NCI-H128 (cell line): Measurements from ENCODE around the gene ALDH9A1.
"Not testable (repeated sequence)": the region's sequence is repeated elsewhere in the genome, so short reads cannot be mapped to it uniquely, and the experiment has no call there.

Source experiments
- DNase-seq: peaks from one replicate; lab custom pipeline; 2025; ENCODE audit not compliant: unreplicated experiment; lab: John Stamatoyannopoulos, UW

The ALDH9A1 gene

DNA sequence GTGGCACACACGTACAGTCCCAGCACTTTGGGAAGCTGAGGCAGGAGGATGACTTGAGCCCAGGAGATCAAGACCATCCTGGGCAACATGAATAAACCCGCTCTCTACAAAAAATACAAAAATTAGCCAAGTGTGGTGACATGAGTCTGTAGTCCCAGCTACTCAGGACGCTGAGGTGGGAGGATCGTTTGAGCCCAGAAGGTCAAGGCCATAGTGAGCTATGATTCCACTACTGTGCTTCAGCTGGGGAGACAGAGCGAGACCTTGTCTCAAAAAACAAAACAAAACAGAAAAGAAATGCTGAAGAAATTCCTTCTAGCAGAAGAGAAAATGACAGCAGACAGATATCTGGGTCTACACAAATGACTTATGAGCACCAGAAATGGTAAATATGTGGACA, 10.3 kb downstream of the ALDH9A1 start:
- no peak for DNase-seq

DNA sequence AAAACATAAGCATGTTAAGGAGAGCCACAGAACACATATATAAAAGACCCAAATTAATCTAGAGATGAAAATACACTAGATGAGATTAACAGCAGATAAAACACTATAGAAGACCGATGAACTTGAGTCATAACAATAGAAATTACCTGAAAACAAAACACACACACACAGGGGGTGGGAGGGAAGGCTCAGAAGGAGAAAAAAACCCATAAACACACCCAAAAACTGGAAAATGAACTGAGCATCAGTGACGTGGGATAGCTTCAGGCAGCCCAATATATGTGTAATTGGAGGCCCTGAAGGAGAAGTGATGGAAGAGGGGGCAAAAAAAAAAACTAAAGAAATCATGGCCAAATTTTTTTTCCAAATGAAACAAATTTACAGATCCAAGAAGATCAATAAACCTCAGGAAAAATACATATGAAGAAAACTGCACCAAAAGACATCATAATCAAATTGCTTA, 11.4 kb downstream of the ALDH9A1 start:
- no peak for DNase-seq

DNA sequence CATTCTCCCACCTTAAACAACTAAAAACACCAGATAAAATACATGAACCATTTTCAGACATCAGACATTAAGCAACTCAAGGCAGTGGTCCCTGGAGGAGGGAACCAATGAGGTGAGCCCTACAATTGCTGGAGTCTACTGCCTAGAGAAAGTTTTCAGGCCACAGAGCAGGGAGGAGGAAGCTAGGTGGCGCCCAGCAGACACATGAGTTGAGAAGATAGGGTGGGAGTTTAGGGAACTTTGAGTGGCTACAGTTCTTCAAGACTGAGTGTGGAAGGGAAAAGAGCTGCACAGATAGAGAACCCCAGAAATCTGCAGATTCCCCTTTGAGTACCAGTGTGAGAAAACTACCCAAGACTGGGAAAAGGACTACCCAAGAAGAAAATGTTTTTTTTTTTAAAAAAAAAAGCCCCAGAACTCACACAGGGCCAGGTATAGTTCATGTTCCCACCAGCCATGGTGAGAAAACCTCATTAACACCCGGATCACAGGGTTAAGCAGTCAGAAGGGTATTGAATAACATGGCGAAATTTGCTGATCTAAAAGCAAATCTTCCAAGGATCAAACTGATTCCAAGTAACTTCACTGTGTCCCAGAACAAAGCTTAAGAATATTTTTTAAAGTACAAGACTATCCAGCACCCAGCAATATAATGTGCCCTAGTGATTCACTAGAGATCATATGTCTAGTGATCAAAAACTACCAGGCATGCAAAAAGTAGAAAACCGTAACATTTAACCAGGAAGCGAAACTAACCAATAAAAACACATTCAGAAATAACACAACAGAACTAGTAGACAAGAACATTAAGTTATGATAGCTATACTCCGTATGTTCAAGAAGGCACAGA, 12.0 kb downstream of the ALDH9A1 start:
- no peak for DNase-seq

DNA sequence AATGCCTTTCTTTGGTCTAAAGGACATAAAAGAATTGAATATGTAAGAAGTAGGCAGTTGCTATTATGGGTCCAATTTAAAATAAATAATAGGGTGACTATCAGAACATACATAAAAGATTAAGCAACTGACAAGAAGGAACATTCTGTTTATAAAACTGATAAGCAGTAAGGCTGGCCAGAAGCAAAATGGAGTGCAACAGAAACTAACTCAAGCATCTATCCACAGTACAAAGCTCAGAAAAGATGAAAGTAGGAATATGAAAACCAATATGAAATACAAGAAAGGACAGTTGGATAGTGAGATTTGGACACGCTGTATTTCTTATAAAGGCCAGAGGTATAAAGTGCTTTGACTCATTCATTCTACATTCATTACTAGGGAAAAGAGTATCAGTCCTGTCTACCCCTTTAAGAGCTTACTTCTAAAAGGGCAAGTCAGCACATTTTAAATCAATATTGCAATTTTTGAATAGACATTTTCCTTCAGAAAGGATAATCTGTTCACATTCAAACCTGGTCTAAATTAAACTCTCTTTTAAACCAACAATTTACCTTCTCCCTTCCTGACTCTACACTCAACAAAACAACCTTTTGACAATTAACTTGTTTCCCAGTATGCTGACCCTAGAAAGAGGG, 14.4 kb downstream of the ALDH9A1 start:
- no peak for DNase-seq

DNA sequence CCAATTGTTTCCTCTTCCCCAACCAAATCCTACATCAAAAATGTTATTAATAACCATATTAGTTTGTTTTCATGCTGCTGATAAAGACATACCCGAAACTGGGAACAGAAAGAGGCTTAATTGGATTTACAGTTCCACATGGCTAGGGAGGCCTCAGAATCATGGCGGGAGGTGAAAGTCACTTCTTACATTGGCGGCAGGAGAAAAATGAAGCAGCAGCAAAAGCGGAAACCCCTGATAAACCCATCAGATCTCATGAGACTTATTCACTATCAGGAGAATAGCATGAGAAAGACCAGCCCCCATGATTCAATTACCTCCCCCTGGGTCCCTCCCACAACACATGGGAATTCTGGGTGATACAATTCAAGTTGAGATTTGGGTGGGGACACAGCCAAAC, 17.6 kb downstream of the ALDH9A1 start:
- DNase-seq, result not testable (repeated sequence)

DNA sequence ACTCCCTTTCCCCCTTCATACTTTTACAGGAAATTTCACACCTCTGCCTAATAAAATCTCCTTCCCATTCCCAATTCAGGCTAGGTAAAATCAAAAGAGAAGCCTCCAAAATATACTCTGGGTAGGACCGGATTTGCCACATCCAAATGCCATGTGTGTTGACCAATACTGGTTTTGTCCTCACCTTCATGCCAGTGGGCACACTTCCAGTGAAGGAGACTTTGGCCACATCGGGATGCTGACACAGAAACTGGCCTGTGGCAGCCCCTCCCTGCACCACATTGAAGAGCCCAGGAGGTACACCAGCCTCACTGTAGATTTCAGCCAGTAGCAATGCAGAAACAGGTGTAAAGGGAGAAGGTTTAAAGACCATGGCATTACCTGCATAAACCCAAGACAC, 18.1 kb downstream of the ALDH9A1 start:
- DNase-seq, result no peak

DNA sequence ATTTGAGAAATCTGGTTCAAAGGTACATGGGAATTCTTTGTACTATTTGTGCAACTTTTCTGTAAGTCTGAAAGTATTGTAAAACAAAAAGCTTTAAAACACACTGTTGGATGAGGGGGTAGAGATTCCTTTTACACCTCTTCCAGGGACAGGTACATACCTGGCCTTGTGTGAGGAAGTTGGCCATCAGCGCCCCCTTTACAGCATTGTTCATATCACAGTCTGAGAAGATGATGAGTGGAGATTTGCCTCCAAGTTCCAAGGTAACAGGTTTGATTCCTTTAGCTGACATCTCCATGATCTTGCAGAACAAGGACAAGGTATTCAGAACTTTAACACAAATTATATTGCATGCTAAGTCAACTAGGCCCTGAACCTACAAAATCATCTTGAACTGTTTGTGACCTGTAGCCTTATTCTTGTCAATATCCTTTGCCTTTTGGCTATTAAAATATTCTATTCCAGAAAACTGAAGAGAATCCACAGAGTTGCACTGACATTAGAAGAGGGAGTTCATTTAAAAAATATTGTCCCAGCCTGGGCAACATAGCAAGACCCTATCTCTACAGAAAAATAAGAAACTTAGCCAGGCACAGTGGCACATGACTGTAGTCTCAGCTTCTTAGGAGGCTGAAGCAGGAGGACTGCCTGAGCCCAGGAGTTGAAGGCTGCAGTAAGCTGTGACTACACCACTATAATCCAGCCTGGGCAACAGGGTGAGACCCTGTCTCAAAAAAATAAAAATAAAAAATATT, 18.9 kb downstream of the ALDH9A1 start:
- no peak for DNase-seq

DNA sequence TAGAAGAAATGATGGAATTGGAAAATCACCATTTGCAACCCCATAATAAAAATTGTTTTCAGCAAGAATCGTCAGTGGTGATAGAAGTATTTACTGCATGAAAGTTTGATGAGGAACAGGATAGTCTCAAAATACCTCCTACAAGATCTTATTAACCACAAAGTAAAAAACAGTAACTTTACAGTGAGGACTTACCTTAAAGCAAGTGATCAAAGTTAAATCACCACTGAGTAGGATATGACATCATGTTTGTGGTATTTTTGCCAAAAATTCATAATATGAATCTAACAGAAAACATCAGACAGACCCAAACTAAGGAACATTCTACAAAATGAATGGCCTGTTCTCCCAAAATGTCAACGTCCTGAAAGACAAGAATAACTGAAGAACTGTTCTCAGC, 19.9 kb downstream of the ALDH9A1 start:
- DNase-seq, result no peak

DNA sequence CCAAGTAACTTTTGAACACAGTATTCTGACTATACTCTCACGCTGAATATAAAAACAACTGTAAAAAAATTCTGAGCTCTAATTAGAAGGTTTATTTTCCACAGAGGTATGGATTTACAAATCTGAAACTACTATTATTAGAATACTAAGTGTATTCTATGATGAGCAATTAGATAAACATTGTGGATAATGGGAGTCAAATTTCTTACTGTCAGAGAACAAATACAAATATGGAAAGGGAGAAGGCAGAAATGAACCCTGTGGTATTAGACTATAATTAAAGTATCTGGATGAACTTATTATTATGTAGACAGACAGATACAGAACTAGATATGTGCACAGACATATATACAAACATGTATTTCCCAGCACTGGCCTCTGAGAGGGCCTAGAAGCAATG, 22.6 kb downstream of the ALDH9A1 start:
- no peak for DNase-seq

DNA sequence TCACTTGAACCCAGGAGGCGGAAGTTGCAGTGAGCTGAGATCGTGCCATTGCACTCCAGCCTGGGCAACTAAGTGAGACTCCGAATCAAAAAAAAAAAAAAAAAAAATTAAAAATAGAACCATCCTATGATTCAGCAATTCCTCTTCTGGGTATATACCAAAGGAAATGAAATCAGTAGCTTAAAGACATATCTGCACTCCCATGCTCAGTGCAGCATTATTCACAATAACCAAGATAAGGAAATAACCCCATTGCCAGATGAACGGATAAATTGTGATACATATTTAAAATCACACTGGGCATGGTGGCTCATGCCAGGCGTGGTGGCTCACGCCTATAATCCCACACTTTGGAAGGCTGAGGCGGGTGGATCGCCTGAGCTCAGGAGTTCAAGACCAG, 23.8 kb downstream of the ALDH9A1 start:
- no peak for DNase-seq

DNA sequence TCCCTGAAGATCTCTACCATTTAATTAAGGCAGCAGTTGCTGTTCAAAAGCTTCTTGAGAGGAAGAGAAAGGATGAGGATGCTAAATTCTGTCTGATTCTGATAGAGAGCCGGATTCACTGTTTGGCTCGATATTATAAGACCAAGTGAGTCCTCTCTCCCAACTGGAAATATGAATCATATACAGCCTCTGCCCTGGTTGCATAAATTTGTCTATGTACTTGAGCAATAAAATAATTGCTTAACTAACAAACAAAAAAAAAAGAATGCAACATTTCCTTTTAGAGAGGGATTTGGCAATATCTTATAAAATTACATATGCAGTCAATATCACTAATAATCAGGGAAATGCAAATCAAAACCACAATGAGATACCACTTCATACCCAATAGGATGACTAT, 26.8 kb downstream of the ALDH9A1 start:
- DNase-seq, result no peak

DNA sequence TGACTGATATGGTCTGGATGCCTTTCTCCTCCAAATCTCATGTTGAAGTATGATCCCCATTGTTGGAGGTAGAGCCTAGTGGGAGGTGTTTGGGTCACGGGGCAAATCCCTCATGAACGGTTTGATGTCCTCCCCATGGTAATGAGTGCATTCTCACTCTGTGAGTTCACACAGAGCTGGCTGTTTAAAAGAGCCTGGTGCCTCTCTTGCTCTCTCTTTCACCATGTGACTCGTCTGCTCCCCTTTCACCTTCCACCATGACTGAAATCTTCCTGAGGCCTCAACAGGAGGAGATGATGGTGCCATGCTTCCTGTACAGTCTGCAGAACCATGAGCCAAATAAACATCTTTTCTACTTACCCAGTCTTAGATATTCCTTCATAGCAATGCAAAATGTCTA, 30.2 kb downstream of the ALDH9A1 start:
- no peak for DNase-seq

DNA sequence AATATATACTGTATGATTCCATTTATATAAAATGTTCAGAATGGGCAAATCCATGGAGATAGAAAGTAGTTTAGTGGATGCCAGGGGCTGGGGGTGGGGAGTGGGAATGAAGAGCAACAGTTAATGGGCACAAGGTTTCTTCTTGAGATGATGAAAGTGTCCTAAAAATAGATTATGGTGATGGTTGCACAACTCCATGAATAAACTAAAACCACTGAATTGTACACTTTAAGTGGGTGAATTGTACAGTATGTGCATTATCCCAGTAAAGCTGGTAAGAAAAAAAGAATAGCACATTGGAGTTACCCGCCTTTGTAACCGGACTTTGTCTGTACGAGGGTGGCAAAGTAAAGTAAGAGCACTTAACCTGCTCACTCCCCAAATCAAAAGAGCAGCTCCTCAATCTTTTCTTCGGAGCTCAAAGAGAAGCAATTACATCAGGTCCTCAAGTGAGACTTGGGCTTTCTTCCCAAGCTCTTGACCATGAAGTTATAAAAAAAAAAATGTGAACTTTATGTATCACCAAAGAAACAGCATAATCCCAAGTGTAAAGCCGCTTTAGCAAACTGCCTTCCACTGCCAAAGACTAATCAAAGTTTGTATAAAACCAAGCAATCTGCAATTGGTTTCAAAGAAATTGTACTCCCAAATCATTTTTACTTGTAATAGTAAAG, 32.1 kb downstream of the ALDH9A1 start:
- no peak for DNase-seq

DNA sequence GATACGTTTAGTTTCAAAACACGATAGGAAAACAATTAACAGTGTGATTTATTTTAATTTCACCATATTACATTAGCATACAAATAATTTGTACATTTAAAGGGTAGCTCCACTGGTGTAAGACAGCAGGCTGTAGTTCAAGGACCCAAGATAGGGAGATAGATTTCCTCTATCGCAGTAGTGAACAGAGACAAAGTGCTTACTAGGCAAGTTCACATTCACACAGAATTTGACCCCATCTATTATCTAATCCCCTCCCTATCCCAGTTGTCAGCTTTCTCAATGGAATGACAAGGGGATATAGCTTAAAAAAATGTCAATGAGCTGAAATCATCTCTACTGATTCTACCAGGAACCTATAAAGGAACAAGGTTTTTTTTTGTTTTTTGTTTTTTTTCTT, 36.2 kb downstream of the ALDH9A1 start:
- DNase-seq, result no peak

DNA sequence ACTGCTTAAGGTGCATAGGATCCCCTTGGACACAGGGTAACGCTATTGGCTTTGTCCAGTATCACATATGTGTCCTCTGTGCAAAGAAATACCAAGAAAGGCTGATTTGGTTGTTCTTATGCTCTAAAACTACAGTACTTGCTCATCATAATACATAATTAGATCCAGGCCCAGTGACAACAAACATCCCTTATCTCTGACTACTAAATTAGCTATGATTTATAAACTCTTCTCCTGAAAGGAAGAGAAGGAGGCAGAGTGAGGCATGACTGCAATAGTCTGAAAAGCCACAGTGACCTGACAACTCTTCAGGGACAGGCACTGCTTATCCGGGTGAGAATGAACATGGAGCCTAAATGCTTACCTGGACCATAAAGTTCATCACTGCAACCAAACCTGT, 36.7 kb downstream of the ALDH9A1 start:
- DNase-seq, result no peak

DNA sequence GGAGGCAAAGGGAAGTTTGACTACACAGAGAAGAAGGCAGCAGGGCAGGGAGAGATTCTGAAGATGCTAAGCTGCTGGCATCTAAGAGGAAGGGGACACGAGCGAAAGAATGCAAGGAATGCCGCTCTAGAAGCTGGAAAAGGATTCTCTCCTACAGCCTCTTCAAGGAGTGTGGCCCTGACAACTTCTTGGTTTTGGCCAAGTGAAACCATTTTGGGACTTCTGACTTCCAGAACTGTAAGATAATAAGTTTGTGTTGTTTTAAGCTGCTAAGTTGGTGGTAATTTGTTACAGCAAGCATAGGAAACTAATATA, 38.8 kb downstream of the ALDH9A1 start:
- DNase-seq, result no peak

DNA sequence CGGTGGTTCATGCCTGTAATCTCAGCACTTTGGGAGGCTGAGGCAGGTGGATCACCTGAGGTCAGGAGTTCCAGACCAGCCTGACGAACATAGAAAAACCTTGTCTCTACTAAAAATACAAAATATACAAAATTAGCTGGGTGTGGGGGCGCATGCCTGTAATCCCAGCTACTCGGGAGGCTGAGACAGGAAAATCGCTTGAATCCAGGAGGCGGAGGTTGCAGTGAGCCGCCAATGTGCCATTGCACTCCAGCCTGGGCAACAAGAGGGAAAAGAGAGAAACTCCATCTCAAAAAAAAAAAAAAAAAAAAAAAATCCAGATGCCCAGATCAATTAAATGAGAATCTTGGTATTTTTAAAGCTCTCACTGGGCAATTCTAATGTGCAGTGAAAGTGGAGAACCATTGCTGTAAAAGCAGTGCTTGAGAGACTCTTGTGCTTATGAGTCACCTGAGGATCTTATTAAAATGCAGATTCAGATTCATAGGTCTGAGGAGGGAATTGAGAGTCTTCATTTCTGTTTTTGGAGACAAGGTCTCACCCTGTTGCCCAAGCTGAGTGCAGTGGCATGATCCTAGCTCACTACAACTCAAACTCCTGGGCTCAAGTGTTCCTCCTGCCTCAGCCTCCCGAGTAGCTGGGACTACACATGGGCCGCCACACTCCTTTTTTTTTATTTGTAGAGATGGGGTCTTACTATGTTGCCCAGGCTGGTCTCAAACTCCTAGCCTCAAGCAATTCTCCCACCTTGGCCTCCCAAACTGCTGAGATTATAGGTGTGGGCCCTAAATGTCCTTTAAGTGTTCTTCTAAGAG, 39.4 kb downstream of the ALDH9A1 start:
- not testable (repeated sequence) for DNase-seq

DNA sequence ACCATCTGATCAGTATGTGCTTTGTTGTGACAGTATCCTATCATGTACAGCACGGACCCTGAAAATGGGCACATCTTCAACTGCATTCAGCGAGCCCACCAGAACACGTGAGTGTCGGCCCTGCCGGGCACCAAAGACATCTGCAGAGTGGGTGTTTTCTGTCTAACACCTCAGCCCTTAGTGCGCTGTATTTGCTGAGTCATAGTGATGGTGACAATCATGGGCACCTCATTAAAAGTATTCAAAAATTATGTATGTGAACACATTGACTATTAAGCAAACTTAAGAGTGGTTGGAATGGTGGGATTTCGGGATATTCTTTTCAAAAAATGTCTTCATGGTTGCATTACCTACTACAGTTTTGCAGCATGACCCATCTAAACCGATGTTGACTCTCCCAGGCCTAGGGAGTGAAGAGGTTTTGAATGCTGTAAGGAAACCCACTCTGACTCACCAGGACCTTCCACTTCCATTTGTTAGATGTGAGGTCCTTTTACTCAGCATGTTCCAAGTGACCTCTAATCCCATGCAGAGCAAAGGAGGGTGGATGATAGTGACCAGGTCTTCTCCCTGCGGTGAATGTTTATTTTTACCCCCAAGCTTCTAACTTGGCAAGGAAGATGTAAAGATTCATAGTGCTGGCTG, 47.3 kb downstream of the ALDH9A1 start:
- no peak for DNase-seq

DNA sequence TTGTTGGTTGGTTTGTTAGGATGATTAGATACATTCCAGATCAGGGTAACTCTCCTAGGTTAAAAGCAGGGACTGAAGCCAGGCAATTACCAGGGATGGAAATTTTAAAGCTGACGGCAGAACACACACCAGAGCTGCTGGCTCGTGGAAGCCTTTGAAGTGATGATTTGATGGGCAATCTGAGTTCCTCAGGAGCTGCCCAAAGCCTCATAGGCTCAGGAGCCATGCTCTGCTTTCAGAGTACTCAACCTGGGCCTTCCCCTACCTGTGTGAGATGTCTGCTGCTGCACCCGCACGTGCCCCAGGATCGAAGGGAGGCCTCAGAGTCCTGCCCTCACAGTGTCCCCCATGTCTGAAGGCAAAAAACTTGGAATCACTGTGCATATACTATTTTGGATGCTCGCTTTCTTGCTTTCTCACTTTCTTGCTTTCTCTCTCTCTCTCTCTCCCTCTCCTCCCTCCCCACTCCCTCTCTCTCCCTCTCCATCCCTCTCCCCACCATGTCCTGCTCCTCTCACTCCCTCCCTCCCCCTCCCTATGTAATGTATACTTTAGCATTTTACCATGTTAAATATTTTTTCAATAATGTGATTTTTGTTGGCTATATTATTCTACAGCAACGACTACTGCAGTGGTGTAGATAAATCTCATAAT, 49.3 kb downstream of the ALDH9A1 start:
- no peak for DNase-seq

DNA sequence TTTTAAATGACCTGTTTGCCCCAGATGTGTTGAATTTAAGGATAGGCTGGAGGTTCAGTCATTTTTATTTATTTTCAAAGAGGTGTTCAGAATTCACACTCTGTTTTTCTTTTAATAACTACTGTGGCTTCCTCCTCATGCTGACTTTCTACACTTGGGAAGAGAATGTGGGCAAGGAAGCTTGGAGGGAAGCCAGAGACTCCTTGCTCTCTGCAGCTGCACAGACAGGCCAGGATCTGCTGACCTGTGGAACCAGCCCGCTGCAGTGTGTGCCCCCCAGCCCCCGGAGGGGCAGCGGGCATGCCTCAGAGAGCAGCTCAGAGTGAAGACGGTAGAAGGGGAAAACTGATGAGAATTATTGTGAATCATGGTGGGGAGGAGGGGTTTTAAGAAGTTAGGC, 50.4 kb downstream of the ALDH9A1 start:
- no peak for DNase-seq
